Brain pericyte (primary cell): ENCODE data around the gene TTLL5.

Experiments
- DNase-seq: peaks from one replicate; pipeline ENCODE4 v3.0.0-alpha.2; 2012; ENCODE audit warnings: low read depth, low spot score

TTLL5 gene

GRCh38 chr14:75732888-75733287, 71.8 kb downstream of the TTLL5 start:
- DNase-seq, result no peak

- no peak for DNase-seq
These were observed 73.8 kb downstream of the TTLL5 start for GRCh38 chr14:75734854-75735253.

- DNase-seq, result no peak
These were observed 75.9 kb downstream of the TTLL5 start for GRCh38 chr14:75736845-75737485.

- no peak for DNase-seq
These were observed 77.1 kb downstream of the TTLL5 start for GRCh38 chr14:75738192-75738591.

- DNase-seq, result no peak
These were observed 81.8 kb downstream of the TTLL5 start for GRCh38 chr14:75742867-75743266.

- no peak for DNase-seq
These were observed 86.9 kb downstream of the TTLL5 start for GRCh38 chr14:75747899-75748298.

GRCh38 chr14:75748336-75748735, 87.3 kb downstream of the TTLL5 start:
- DNase-seq, result no peak

- no peak for DNase-seq
These were observed 90.2 kb downstream of the TTLL5 start for GRCh38 chr14:75751296-75751695.

GRCh38 chr14:75752086-75752485, 91.0 kb downstream of the TTLL5 start:
- no peak for DNase-seq

GRCh38 chr14:75752907-75753594, 92.0 kb downstream of the TTLL5 start:
- no peak for DNase-seq

- no peak for DNase-seq
These were observed 92.7 kb downstream of the TTLL5 start for GRCh38 chr14:75753696-75754095.

- DNase-seq, result no peak
These were observed 96.8 kb downstream of the TTLL5 start for GRCh38 chr14:75757644-75758402.

- no peak for DNase-seq
These were observed 103.0 kb downstream of the TTLL5 start for GRCh38 chr14:75764020-75764419.

- no peak for DNase-seq
These were observed 108.1 kb downstream of the TTLL5 start for GRCh38 chr14:75769047-75769685.

GRCh38 chr14:75770635-75771034, 109.6 kb downstream of the TTLL5 start:
- no peak for DNase-seq

- no peak for DNase-seq
These were observed 110.5 kb downstream of the TTLL5 start for GRCh38 chr14:75771595-75771994.

- DNase-seq, result no peak
These were observed 112.0 kb downstream of the TTLL5 start for GRCh38 chr14:75773046-75773445.

- no peak for DNase-seq
These were observed 120.0 kb downstream of the TTLL5 start for GRCh38 chr14:75781096-75781495.

GRCh38 chr14:75783184-75783583, 122.1 kb downstream of the TTLL5 start:
- no peak for DNase-seq

GRCh38 chr14:75783602-75784313, 122.7 kb downstream of the TTLL5 start:
- DNase-seq, result no peak

GRCh38 chr14:75784314-75784686, 123.3 kb downstream of the TTLL5 start:
- DNase-seq, result no peak

- no peak for DNase-seq
These were observed 132.8 kb downstream of the TTLL5 start for GRCh38 chr14:75793806-75794205.
